ENCODE results near the gene EXOC4.
"Not testable (repeated sequence)": the region's sequence is repeated elsewhere in the genome, so short reads cannot be mapped to it uniquely, and the experiment has no call there.

Gene EXOC4

GRCh38 chr7:133320891-133321290, 68.0 kb downstream of the EXOC4 start:
- no peak for DNase-seq

GRCh38 chr7:133321366-133321765, 68.5 kb downstream of the EXOC4 start:
- DNase-seq = not testable (repeated sequence)

- not testable (repeated sequence) for DNase-seq
Observed at GRCh38 chr7:133326745-133327144, 73.9 kb downstream of the EXOC4 start.

GRCh38 chr7:133328021-133328420, 75.1 kb downstream of the EXOC4 start:
- DNase-seq = not testable (repeated sequence)

- DNase-seq = no peak
Observed at GRCh38 chr7:133330085-133330484, 77.2 kb downstream of the EXOC4 start.

GRCh38 chr7:133331861-133332260, 79.0 kb downstream of the EXOC4 start:
- DNase-seq = no peak

GRCh38 chr7:133339772-133340171, 86.9 kb downstream of the EXOC4 start:
- no peak for DNase-seq

GRCh38 chr7:133344275-133344674, 91.4 kb downstream of the EXOC4 start:
- no peak for DNase-seq

- DNase-seq = peak; percentile 1
Observed at GRCh38 chr7:133345690-133346421, 93.0 kb downstream of the EXOC4 start.

GRCh38 chr7:133348250-133348649, 95.4 kb downstream of the EXOC4 start:
- no peak for DNase-seq

GRCh38 chr7:133349101-133349500, 96.2 kb downstream of the EXOC4 start:
- no peak for DNase-seq

- DNase-seq = no peak
Observed at GRCh38 chr7:133352430-133352829, 99.6 kb downstream of the EXOC4 start.

GRCh38 chr7:133353775-133354174, 100.9 kb downstream of the EXOC4 start:
- DNase-seq = no peak

GRCh38 chr7:133354546-133355324, 101.9 kb downstream of the EXOC4 start:
- no peak for DNase-seq

- no peak for DNase-seq
Observed at GRCh38 chr7:133355325-133355708, 102.4 kb downstream of the EXOC4 start.

GRCh38 chr7:133355822-133356221, 102.9 kb downstream of the EXOC4 start:
- no peak for DNase-seq

GRCh38 chr7:133358708-133359107, 105.8 kb downstream of the EXOC4 start:
- no peak for DNase-seq

- no peak for DNase-seq
Observed at GRCh38 chr7:133359449-133359848, 106.6 kb downstream of the EXOC4 start.

GRCh38 chr7:133360201-133360600, 107.3 kb downstream of the EXOC4 start:
- no peak for DNase-seq

GRCh38 chr7:133361806-133362205, 108.9 kb downstream of the EXOC4 start:
- no peak for DNase-seq

- DNase-seq = no peak
Observed at GRCh38 chr7:133364959-133365690, 112.2 kb downstream of the EXOC4 start.

GRCh38 chr7:133365917-133366316, 113.0 kb downstream of the EXOC4 start:
- no peak for DNase-seq

- DNase-seq = no peak
Observed at GRCh38 chr7:133367561-133367960, 114.7 kb downstream of the EXOC4 start.

- DNase-seq = no peak
Observed at GRCh38 chr7:133369130-133369529, 116.3 kb downstream of the EXOC4 start.
